Loucy (cell line): ENCODE results near the gene CYP2C19.
"Not testable (repeated sequence)": the region's sequence is repeated elsewhere in the genome, so short reads cannot be mapped to it uniquely, and the experiment has no call there.

Source experiments
- H2AFZ ChIP-seq: fragments of 200-600 bp; sonication (generic); 2 replicates; pipeline ENCODE4 v1.6.0; 2016; ENCODE audit warnings: antibody characterized with exemption, mild to moderate bottlenecking, low read length, moderate library complexity
- H3F3A ChIP-seq: fragments of 200-600 bp; 2 replicates; pipeline ENCODE4 v1.6.0; 2016; ENCODE audit warnings: antibody characterized with exemption, low read depth, mild to moderate bottlenecking
- H3K27me3 ChIP-seq: fragments of 200-600 bp; sonication (generic); 2 replicates; pipeline ENCODE4 v1.6.1; 2014; ENCODE audit warnings: low read length, mild to moderate bottlenecking; ENCODE audit not compliant: insufficient read depth, poor library complexity, severe bottlenecking
- H3K36me3 ChIP-seq: fragments of 200-600 bp; sonication (generic); 2 replicates; pipeline ENCODE4 v1.6.1; 2016; ENCODE audit warnings: low read length; ENCODE audit not compliant: insufficient read depth
- H3K4me1 ChIP-seq: fragments of 200-600 bp; sonication (generic); 2 replicates; pipeline ENCODE4 v1.5.1; 2014; ENCODE audit warnings: low read length, mild to moderate bottlenecking; ENCODE audit not compliant: insufficient read depth, poor library complexity, severe bottlenecking
- H3K4me2 ChIP-seq: fragments of 200-600 bp; sonication (generic); 2 replicates; pipeline ENCODE4 v1.6.0; 2014; ENCODE audit warnings: antibody characterized with exemption, low read length, low read depth, mild to moderate bottlenecking; ENCODE audit not compliant: poor library complexity, severe bottlenecking
- H3K4me3 ChIP-seq: fragments of 200-600 bp; sonication (generic); 2 replicates; pipeline ENCODE4 v1.5.1; 2014; ENCODE audit warnings: low read length, mild to moderate bottlenecking, mixed read lengths; ENCODE audit not compliant: poor library complexity, severe bottlenecking
- H3K79me2 ChIP-seq: fragments of 200-600 bp; sonication (generic); 2 replicates; pipeline ENCODE4 v1.6.1; 2014; ENCODE audit warnings: low read length; ENCODE audit not compliant: insufficient read depth
- H3K9ac ChIP-seq: fragments of 200-600 bp; sonication (generic); 2 replicates; pipeline ENCODE4 v1.6.0; 2014; ENCODE audit warnings: mild to moderate bottlenecking, low read depth, low read length, moderate library complexity; ENCODE audit not compliant: poor library complexity, severe bottlenecking
- H3K9me2 ChIP-seq: fragments of 200-600 bp; sonication (generic); replicated peaks from 2 replicates; pipeline ENCODE4 v1.6.1; 2016; ENCODE audit warnings: low read depth, low read length, mixed read lengths
- H3K9me3 ChIP-seq: fragments of 200-600 bp; sonication (generic); 2 replicates; pipeline ENCODE4 v1.6.1; 2014; ENCODE audit warnings: mild to moderate bottlenecking, antibody characterized with exemption, low read length, low read depth; ENCODE audit not compliant: insufficient read depth
- H4K20me1 ChIP-seq: fragments of 200-600 bp; sonication (generic); 2 replicates; pipeline ENCODE4 v1.6.0; 2014; ENCODE audit warnings: antibody characterized with exemption, low read length, mild to moderate bottlenecking; ENCODE audit not compliant: insufficient read depth, poor library complexity, severe bottlenecking
- CTCF ChIP-seq: fragments of 200-600 bp; sonication (generic); conservative IDR thresholded peaks from 2 replicates; pipeline ENCODE4 v1.5.1; 2014; ENCODE audit warnings: mild to moderate bottlenecking, antibody characterized with exemption, low read length
- EZH2phosphoT487 ChIP-seq: fragments of 200-600 bp; IDR thresholded peaks from 2 replicates; pipeline ENCODE4 v1.6.1; 2018; ENCODE audit warnings: antibody characterized with exemption, mild to moderate bottlenecking, moderate library complexity, borderline replicate concordance

The CYP2C19 gene

GRCh38 chr10:94757916-94758315 lies 4.6 kb upstream of the CYP2C19 start:
- H3K27me3 ChIP-seq = no peaks in the 10 kb centered on the region
- no peaks in the 10 kb centered on the region for H3F3A ChIP-seq
- H3K4me2 ChIP-seq = no peak overlapping the region
- no peaks in the 10 kb centered on the region for H3K36me3 ChIP-seq
- H3K4me3 ChIP-seq = no peak overlapping the region
- H3K4me1 ChIP-seq = no peaks in the 10 kb centered on the region
- no peaks in the 10 kb centered on the region for H3K9me3 ChIP-seq
- H2AFZ ChIP-seq = no peak overlapping the region
- TF ChIP-seq CTCF (no peak), EZH2phosphoT487 (no peak)
- H4K20me1 ChIP-seq = no peaks in the 10 kb centered on the region
- H3K79me2 ChIP-seq = no peaks in the 10 kb centered on the region
- no peak overlapping the region for H3K9ac ChIP-seq
- no peaks in the 10 kb centered on the region for H3K9me2 ChIP-seq

DNA sequence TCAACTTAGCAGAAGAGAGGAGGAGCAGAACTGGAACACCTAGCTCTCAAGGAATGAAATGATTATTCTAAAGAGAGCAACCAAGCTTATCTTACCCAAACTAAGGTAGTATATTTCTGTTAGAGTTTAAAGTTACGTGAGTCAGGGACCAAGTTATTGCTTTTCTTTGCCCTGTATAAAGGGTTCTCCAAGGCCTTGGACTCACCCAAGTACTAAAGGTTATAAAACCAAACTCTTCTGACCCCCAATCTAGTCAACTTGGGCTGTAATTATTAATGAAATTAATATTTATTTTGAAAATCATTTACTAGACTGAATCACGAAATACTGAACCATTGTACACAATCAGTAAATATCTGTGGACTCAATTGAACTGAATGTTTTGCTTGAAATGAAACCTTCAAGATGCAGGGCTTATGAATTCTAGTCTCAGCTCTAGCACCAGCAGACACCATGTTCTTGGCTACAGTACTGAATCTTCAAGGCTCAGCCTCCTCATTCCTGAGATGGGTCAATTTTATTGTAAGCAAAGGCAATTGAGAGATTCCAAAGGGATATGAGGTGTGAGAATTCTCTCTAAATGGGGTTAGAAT lies 1.8 kb upstream of the CYP2C19 start:
- Histone ChIP-seq H3K79me2 (no peaks in the 10 kb centered on the region), H2AFZ (no peak overlapping the region), H3K9ac (no peak overlapping the region), H3K36me3 (no peaks in the 10 kb centered on the region), H4K20me1 (no peaks in the 10 kb centered on the region), H3K9me3 (no peaks in the 10 kb centered on the region), H3K27me3 (no peaks in the 10 kb centered on the region), H3K4me3 (no peak overlapping the region), H3K9me2 (no peaks in the 10 kb centered on the region), H3F3A (no peaks in the 10 kb centered on the region), H3K4me2 (no peak overlapping the region), H3K4me1 (no peaks in the 10 kb centered on the region)
- TF ChIP-seq EZH2phosphoT487 = no peak
- TF ChIP-seq CTCF = no peak

DNA sequence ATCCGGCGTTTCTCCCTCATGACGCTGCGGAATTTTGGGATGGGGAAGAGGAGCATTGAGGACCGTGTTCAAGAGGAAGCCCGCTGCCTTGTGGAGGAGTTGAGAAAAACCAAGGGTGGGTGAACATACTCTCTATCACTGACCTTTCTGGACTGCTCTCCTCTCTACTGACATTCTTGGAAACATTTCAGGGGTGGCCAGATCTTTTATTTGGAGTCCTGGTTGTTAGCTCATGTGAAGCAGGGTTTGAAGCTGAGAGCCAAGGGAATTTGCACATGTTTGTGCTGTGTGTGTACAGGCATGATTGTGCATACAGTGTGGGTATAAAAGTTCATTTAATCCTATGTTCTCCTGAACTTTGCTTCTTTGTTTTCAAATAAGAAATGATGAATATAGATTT lies 12.9 kb downstream of the CYP2C19 start:
- H3K9ac ChIP-seq, H3K4me3 ChIP-seq, H3K79me2 ChIP-seq, H3K27me3 ChIP-seq, H3K36me3 ChIP-seq, H3K4me2 ChIP-seq, H3K4me1 ChIP-seq, H4K20me1 ChIP-seq, H3F3A ChIP-seq, H2AFZ ChIP-seq, H3K9me3 ChIP-seq, H3K9me2 ChIP-seq: not testable (repeated sequence)

DNA sequence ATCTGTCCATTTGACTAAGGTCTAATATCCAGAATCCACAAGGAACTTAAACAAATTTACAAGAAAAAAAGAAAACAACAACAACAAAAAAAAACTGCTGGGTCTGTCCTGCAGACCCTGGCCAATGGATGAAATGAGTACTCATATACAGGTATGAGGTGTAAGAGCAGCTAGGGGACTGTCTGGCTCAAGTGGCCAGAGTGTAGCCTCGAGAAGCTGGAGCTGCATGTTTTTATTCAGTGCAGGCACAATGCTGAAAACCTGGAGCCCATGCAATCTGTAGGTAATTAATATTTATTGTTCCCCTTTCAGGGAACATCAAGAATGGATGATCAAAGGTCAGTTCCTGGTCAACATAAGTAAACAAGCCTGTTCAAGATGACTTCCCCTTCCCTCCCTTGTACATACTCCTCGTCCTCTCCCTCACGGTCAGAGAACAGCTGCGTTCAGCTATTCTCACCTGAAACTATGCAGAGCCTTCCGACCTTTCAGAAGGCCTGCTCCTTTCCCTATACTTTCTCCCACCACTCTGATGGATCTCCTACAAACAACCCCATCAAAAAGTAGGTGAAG lies 15.5 kb downstream of the CYP2C19 start:
- Histone ChIP-seq H3K4me1 (no peaks in the 10 kb centered on the region), H4K20me1 (no peaks in the 10 kb centered on the region), H3K36me3 (no peaks in the 10 kb centered on the region), H3K9me2 (no peaks in the 10 kb centered on the region), H3K27me3 (no peaks in the 10 kb centered on the region), H2AFZ (no peak overlapping the region), H3K79me2 (no peaks in the 10 kb centered on the region), H3K4me2 (no peak overlapping the region), H3K4me3 (no peak overlapping the region), H3K9ac (no peak overlapping the region), H3F3A (no peaks in the 10 kb centered on the region), H3K9me3 (no peaks in the 10 kb centered on the region)
- TF ChIP-seq CTCF = no peak
- TF ChIP-seq EZH2phosphoT487 = no peak
